ENCODE measurements around the gene PTGES.
"Not testable (repeated sequence)": the region's sequence is repeated elsewhere in the genome, so short reads cannot be mapped to it uniquely, and the experiment has no call there.

PTGES gene

GRCh38 chr9:129752900-129753729 lies at the start of gene PTGES:
Gene PTGES, minus strand, starts transcription at chr9:129753042. Its CDS starts 30 bp downstream, at chr9:129753012.
- no peak for TF ChIP-seq CTCF (conservative IDR thresholded peaks at IDR 0.05; ENCODE audit: low read length)
- DNase-seq (ENCODE audit: low read depth), result peak; percentile 81
- H3K4me3 ChIP-seq (ENCODE audit: low read length), result peak within 1 kb of the TSS; percentile 58

GRCh38 chr9:129801504-129801903 lies 48.7 kb upstream of the PTGES start:
- no peak for DNase-seq (ENCODE audit: low read depth)
- no peak overlapping the region for H3K4me3 ChIP-seq (ENCODE audit: low read length)
- TF ChIP-seq CTCF (conservative IDR thresholded peaks at IDR 0.05; ENCODE audit: low read length), result no peak

- DNase-seq (ENCODE audit: low read depth), result no peak
- no peak overlapping the region for H3K4me3 ChIP-seq (ENCODE audit: low read length)
- no peak for TF ChIP-seq CTCF (conservative IDR thresholded peaks at IDR 0.05; ENCODE audit: low read length)
These were observed 46.1 kb upstream of the PTGES start for GRCh38 chr9:129798973-129799372.

GRCh38 chr9:129796029-129796428 lies 43.2 kb upstream of the PTGES start:
- H3K4me3 ChIP-seq (ENCODE audit: low read length); DNase-seq (ENCODE audit: low read depth): not testable (repeated sequence)

DNA sequence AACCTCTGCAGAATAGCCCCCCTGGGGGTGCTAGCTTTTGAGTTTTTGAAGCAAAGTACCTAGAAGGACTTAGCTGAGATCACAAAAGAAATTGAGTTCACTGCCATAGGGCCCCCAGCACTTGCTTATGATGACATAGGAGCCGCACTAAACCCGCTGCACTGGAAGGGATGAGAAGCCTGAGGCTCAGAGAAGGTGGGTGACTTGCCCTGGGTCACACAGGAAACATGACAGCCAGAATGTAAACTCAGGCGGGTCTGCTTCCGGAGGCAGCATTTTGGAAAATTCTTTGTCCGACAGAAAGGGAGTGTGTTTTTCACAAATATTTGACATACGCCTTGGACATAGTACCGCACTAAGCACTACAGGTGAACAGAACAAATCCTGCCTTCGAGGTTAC lies 41.7 kb upstream of the PTGES start:
- H3K4me3 ChIP-seq (ENCODE audit: low read length), result no peak overlapping the region
- no peak for TF ChIP-seq CTCF (conservative IDR thresholded peaks at IDR 0.05; ENCODE audit: low read length)

GRCh38 chr9:129786481-129786880 lies 33.6 kb upstream of the PTGES start:
- H3K4me3 ChIP-seq (ENCODE audit: low read length), result no peak overlapping the region
- no peak for TF ChIP-seq CTCF (conservative IDR thresholded peaks at IDR 0.05; ENCODE audit: low read length)
- no peak for DNase-seq (ENCODE audit: low read depth)

More for the DNA sequence above, 41.7 kb upstream of the PTGES start:
- DNase-seq (ENCODE audit: low read depth), result no peak

- DNase-seq (ENCODE audit: low read depth), result peak; percentile 31
- TF ChIP-seq CTCF (conservative IDR thresholded peaks at IDR 0.05; ENCODE audit: low read length), result no peak
- H3K4me3 ChIP-seq (ENCODE audit: low read length), result no peak overlapping the region
These were observed 33.0 kb upstream of the PTGES start for GRCh38 chr9:129785866-129786265.

GRCh38 chr9:129784970-129785369 lies 32.1 kb upstream of the PTGES start:
- not testable (repeated sequence) for H3K4me3 ChIP-seq (ENCODE audit: low read length); DNase-seq (ENCODE audit: low read depth)

All from AG10803 (cell line).